ENCODE data around the gene BEND5. TPM values are rescaled to one million over a fixed set of nuclear protein-coding genes. Genes with fewer than 3 reads are reported as not detected.

BEND5 gene
- total RNA-seq, 2 donors from 2014 or later = 0.95 to 3.7 TPM

DNA sequence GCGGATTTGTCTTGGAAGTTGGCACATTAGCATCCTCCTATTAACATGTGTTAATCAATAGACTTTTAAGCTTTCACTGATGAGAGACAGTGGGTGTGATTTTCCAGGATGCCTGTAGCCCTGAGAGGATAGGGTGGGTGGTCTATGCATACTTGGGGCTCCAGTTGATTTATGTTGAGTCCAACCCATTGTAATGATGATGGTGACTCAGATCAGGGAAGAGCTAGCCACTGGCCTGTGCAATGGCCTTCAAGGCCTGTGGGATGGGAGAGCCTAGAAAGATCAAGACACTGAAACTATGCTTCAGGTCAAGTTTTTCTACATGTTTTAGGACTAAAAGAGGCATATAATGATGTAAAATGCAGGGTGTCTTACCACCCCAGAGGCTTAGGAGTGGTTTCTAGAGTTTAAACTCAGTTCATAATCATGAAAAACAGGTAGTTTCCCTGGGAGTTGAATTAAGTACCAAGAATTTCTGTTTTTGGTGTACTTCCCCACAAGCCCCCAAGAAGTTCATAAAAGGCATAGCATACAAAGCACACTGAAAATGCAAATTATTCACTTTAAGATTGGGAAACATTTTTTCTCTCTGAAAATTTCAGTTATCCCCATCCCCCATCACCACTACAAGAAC is 19.9 kb downstream of the BEND5 start:
- ATAC-seq (no peak), DNase-seq (ENCODE audit: low spot score) (no peak)
- no peak overlapping the region for H3K27ac Mint-ChIP-seq
- H3K27me3 Mint-ChIP-seq = peaks cover 0 to 7% of the 10 kb centered on the region in 2 donors
- H3K4me3 Mint-ChIP-seq = no peak overlapping the region
- no peaks in the 10 kb centered on the region for H3K36me3 Mint-ChIP-seq
- peaks cover 0 to 2% of the 10 kb centered on the region in 2 donors for H3K4me1 Mint-ChIP-seq (ENCODE audit: low read depth in 2 of 2)
- H3K9me3 Mint-ChIP-seq = no peaks in the 10 kb centered on the region

DNA sequence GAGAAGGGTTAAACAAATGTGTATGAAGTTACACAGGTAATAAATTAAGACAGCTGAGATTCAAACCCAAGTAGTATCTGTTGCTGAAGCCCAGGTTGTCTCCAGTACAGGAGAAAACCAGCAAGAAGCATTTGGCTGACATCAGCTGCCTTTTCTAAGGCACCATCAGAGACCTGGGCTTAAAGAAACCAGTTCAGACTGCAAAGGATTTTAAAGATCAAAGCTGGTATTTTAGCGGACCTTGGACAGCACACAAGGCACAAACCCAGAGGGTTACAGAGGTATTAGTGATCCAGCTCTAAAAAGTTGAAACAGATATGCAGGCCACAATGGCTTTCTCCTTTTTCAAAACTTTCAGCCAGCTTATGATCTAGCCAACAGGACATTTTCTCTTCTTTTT is 23.4 kb downstream of the BEND5 start:
- DNase-seq (ENCODE audit: low spot score) = no peak
- peaks cover 0 to 7% of the 10 kb centered on the region in 2 donors for H3K27me3 Mint-ChIP-seq
- H3K27ac Mint-ChIP-seq = no peak overlapping the region
- H3K4me1 Mint-ChIP-seq (ENCODE audit: low read depth in 2 of 2) = no peaks in the 10 kb centered on the region
- no peak for ATAC-seq
- H3K4me3 Mint-ChIP-seq = no peak overlapping the region
- no peaks in the 10 kb centered on the region for H3K9me3 Mint-ChIP-seq
- H3K36me3 Mint-ChIP-seq = no peaks in the 10 kb centered on the region

- Mint-ChIP-seq H3K4me1 (ENCODE audit: low read depth in 2 of 2) (no peaks in the 10 kb centered on the region), H3K9me3 (no peaks in the 10 kb centered on the region), H3K27ac (no peak overlapping the region), H3K4me3 (no peak overlapping the region), H3K27me3 (no peaks in the 10 kb centered on the region), H3K36me3 (no peaks in the 10 kb centered on the region)
- no peak for ATAC-seq
- no peak for DNase-seq (ENCODE audit: low spot score)
These were observed 26.6 kb downstream of the BEND5 start for GRCh38 chr1:48750109-48750508.

DNA sequence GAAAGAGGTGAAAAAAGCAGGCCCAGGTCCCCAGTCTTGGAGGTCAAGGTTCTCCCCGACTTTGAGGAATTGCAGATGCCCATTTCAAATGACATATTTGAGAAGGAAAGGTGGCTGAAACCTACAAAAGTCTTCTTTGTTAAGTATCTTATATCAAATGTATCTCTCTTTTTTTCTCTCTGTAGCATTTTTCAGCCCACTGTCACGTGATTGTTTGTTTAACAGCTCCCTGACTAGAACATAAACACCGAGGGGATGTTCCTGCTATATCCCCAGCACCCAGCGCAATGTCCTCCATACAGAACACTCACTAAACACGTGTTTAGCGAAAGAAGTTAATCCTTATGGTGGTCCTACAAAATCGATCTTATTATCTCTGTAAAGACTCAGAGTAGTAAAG is 27.6 kb downstream of the BEND5 start:
- Mint-ChIP-seq H3K4me1 (ENCODE audit: low read depth in 2 of 2) (no peaks in the 10 kb centered on the region), H3K9me3 (no peaks in the 10 kb centered on the region), H3K36me3 (no peaks in the 10 kb centered on the region), H3K4me3 (no peak overlapping the region), H3K27ac (no peak overlapping the region), H3K27me3 (no peaks in the 10 kb centered on the region)
- DNase-seq (ENCODE audit: low spot score) (no peak), ATAC-seq (no peak)

- Mint-ChIP-seq H3K9me3 (no peaks in the 10 kb centered on the region), H3K27me3 (no peaks in the 10 kb centered on the region), H3K4me3 (no peak overlapping the region), H3K4me1 (ENCODE audit: low read depth in 2 of 2) (no peaks in the 10 kb centered on the region), H3K27ac (no peak overlapping the region), H3K36me3 (no peaks in the 10 kb centered on the region)
- DNase-seq (ENCODE audit: low spot score) (no peak), ATAC-seq (no peak)
These were observed 29.8 kb downstream of the BEND5 start for GRCh38 chr1:48746906-48747305.

GRCh38 chr1:48744032-48744431 is 32.7 kb downstream of the BEND5 start:
- no peaks in the 10 kb centered on the region for H3K27me3 Mint-ChIP-seq
- H3K4me1 Mint-ChIP-seq (ENCODE audit: low read depth in 2 of 2) = no peaks in the 10 kb centered on the region
- ATAC-seq = no peak
- no peak for DNase-seq (ENCODE audit: low spot score)
- H3K36me3 Mint-ChIP-seq = no peaks in the 10 kb centered on the region
- H3K27ac Mint-ChIP-seq = no peak overlapping the region
- H3K4me3 Mint-ChIP-seq = no peak overlapping the region
- H3K9me3 Mint-ChIP-seq = no peaks in the 10 kb centered on the region

DNA sequence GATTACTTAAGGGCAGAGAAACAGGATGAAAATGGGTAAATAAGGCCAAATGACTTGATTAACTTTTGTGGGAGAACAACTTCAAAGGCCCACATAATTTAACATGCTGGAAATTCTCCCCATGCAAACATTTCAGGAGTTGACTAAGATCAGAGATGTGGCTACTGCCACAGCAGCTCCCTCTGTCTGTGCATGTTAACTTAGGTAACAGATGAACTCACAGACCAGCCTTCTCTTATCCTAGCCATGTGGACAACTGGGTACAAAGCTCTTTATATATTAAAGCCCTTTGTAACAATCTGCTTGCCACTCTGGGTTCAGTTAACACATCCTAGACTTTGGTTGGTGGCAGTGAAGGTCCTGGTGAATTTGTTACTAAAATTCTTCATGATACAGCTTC is 33.2 kb downstream of the BEND5 start:
- Mint-ChIP-seq H3K27me3 (no peaks in the 10 kb centered on the region), H3K9me3 (no peaks in the 10 kb centered on the region), H3K36me3 (no peaks in the 10 kb centered on the region), H3K27ac (no peak overlapping the region), H3K4me3 (no peak overlapping the region), H3K4me1 (ENCODE audit: low read depth in 2 of 2) (no peaks in the 10 kb centered on the region)
- no peak for DNase-seq (ENCODE audit: low spot score)
- ATAC-seq = no peak

DNA sequence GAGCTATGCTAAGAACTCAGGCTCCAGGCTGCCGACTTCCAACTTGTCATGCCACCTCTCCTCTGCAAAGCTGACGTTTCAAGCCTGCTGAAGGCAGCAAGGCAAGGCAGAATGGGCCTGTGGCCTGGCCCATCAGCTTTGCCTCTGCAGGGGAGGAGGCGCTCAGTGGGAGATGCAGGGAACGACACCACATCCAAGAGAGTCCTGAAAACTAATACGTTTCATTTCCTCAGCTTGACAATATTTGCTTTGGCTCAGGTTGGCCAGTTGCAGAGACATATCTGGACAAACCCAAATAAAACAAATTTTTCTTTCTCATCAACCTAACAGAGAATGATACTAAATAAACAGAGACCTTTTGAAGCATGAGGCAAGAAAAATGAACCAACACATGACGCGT is 35.3 kb downstream of the BEND5 start:
- no peak overlapping the region for H3K27ac Mint-ChIP-seq

DNA sequence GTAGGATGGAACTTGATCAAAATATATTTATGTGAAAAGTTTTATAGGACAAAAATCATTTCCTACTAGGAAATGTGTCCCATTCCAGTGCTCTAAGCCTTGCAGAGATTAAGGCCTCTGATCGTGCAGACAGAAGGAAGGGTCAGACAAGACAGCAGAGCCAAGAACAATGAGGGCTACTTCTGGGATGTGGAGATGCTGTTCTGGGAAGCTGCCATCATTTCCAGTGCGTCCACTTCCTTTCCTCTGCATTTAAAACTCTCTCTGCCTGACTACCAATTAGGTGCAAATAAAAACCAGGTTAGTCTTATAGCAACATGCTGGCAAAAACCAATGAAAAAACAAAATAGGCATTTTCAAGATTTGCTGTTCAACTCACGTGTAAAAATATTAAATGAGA is 36.1 kb downstream of the BEND5 start:
- H3K4me3 Mint-ChIP-seq = no peak overlapping the region
- DNase-seq (ENCODE audit: low spot score) (no peak), ATAC-seq (no peak)
- H3K27ac Mint-ChIP-seq = no peak overlapping the region
- H3K9me3 Mint-ChIP-seq = no peaks in the 10 kb centered on the region
- H3K36me3 Mint-ChIP-seq = no peaks in the 10 kb centered on the region
- H3K4me1 Mint-ChIP-seq (ENCODE audit: low read depth in 2 of 2) = no peaks in the 10 kb centered on the region
- H3K27me3 Mint-ChIP-seq = no peaks in the 10 kb centered on the region

More for the DNA sequence above, 35.3 kb downstream of the BEND5 start:
- no peaks in the 10 kb centered on the region for H3K4me1 Mint-ChIP-seq (ENCODE audit: low read depth in 2 of 2)
- H3K36me3 Mint-ChIP-seq = no peaks in the 10 kb centered on the region
- ATAC-seq = no peak
- DNase-seq (ENCODE audit: low spot score) = no peak
- H3K9me3 Mint-ChIP-seq = no peaks in the 10 kb centered on the region
- no peaks in the 10 kb centered on the region for H3K27me3 Mint-ChIP-seq
- H3K4me3 Mint-ChIP-seq = no peak overlapping the region

DNA sequence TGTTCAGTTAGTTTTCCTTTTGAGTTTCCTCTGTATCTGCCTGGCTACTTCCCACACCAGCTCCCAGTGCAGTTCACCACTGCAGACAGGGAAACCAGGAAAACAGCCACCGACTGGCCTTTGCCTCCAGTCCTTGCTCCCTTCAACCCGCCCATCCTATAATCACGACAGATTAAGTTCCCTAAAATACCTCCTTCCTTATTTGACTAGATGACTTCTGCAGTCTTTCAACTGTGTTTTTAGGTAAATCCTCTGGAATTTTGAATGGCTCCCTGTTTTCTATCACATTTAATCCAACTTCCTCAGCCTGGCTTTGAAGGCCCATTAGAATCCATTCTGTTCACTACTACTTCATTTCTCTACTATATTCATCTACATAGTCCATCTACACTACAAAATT is 37.6 kb downstream of the BEND5 start:
- H3K36me3 Mint-ChIP-seq = no peaks in the 10 kb centered on the region
- no peaks in the 10 kb centered on the region for H3K9me3 Mint-ChIP-seq
- no peak for ATAC-seq
- no peaks in the 10 kb centered on the region for H3K4me1 Mint-ChIP-seq (ENCODE audit: low read depth in 2 of 2)
- DNase-seq (ENCODE audit: low spot score) = no peak
- no peak overlapping the region for H3K27ac Mint-ChIP-seq
- H3K4me3 Mint-ChIP-seq = no peak overlapping the region
- no peaks in the 10 kb centered on the region for H3K27me3 Mint-ChIP-seq

- no peaks in the 10 kb centered on the region for H3K36me3 Mint-ChIP-seq
- no peak overlapping the region for H3K27ac Mint-ChIP-seq
- DNase-seq (ENCODE audit: low spot score) (no peak), ATAC-seq (no peak)
- H3K9me3 Mint-ChIP-seq = no peaks in the 10 kb centered on the region
- H3K4me3 Mint-ChIP-seq = no peak overlapping the region
- no peaks in the 10 kb centered on the region for H3K27me3 Mint-ChIP-seq
- no peaks in the 10 kb centered on the region for H3K4me1 Mint-ChIP-seq (ENCODE audit: low read depth in 2 of 2)
These were observed 38.3 kb downstream of the BEND5 start for GRCh38 chr1:48738356-48738755.

GRCh38 chr1:48735796-48736195 is 40.9 kb downstream of the BEND5 start:
- Mint-ChIP-seq H3K4me1 (ENCODE audit: low read depth in 2 of 2) (no peaks in the 10 kb centered on the region), H3K27me3 (no peaks in the 10 kb centered on the region), H3K9me3 (no peaks in the 10 kb centered on the region), H3K27ac (no peak overlapping the region), H3K36me3 (no peaks in the 10 kb centered on the region), H3K4me3 (no peak overlapping the region)
- DNase-seq (ENCODE audit: low spot score) = no peak
- no peak for ATAC-seq

- no peak overlapping the region for H3K27ac Mint-ChIP-seq
- no peaks in the 10 kb centered on the region for H3K27me3 Mint-ChIP-seq
- no peak overlapping the region for H3K4me3 Mint-ChIP-seq
- H3K36me3 Mint-ChIP-seq = no peaks in the 10 kb centered on the region
- no peak for ATAC-seq
- no peak for DNase-seq (ENCODE audit: low spot score)
- no peaks in the 10 kb centered on the region for H3K9me3 Mint-ChIP-seq
- H3K4me1 Mint-ChIP-seq (ENCODE audit: low read depth in 2 of 2) = no peaks in the 10 kb centered on the region
These were observed 46.4 kb downstream of the BEND5 start for GRCh38 chr1:48730164-48730910.

GRCh38 chr1:48728584-48728983 is 48.1 kb downstream of the BEND5 start:
- H3K27me3 Mint-ChIP-seq = peaks cover 0 to 8% of the 10 kb centered on the region in 2 donors
- H3K4me3 Mint-ChIP-seq = no peak overlapping the region
- no peaks in the 10 kb centered on the region for H3K9me3 Mint-ChIP-seq
- H3K36me3 Mint-ChIP-seq = no peaks in the 10 kb centered on the region
- DNase-seq (ENCODE audit: low spot score) = no peak
- no peaks in the 10 kb centered on the region for H3K4me1 Mint-ChIP-seq (ENCODE audit: low read depth in 2 of 2)
- no peak overlapping the region for H3K27ac Mint-ChIP-seq
- no peak for ATAC-seq

All from natural killer cell treated with Interleukin-12 subunit alpha and Interleukin-12 subunit beta and Interleukin-15 and Interleukin-18, amount 100 ng/mL, for 72 hours (primary cell).